Adipose tissue (tissue), 3 donors: ENCODE data around the gene B3GALT4. TPM values are rescaled to one million over a fixed set of nuclear protein-coding genes. Genes with fewer than 3 reads are reported as not detected.

Experiments used
- H3K27ac ChIP-seq: one replicate; pipeline ENCODE4 v1.5.1; 2013; ENCODE audit warnings: low read depth, low read length
- WGBS, 3 donors: extraction: QIAGEN DNeasy Blood & Tissue Kit; methylation state at CpG; one replicate each; pipeline ENCODE4 v1.1.7; 2013; 5-methylcytosine and 5-hydroxymethylcytosine counted together
- polyA plus RNA-seq, 3 donors: library from polyadenylated mRNA; stranded (reverse); fragments of 200-250 nt; gene quantifications; one replicate each; pipeline ENCODE4 v1.2.3, GENCODE V29; 2013
- donor health status: healthy with polysubstance abuse.
- donor health status: Bipolar disorder and iron deficiency.
- donor health status: healthy.

B3GALT4 gene
- polyA plus RNA-seq, 3 donors: 4.0 to 9.3 (median 8.5) TPM

- no peak overlapping the region for H3K27ac ChIP-seq
- WGBS, 3 donors: 7 to 11% (median 10%) methylated on average over 21 of the region's 21 CpGs
Observed at GRCh38 chr6:33288141-33288920, 11.4 kb downstream of the B3GALT4 start.

GRCh38 chr6:33288921-33289783 is 12.2 kb downstream of the B3GALT4 start, which contains the start of the genes PFDN6 and WDR46:
TSS of gene PFDN6 (plus strand) at chr6:33289601. CDS start at chr6:33289857, 256 bp downstream.
TSS of gene WDR46 (minus strand) at chr6:33289239. CDS start at chr6:33289170, 69 bp downstream.
- 0 to 1% (median 0%) methylated on average over 43 of the region's 43 CpGs for WGBS, 3 donors
- H3K27ac ChIP-seq: no peak within 1 kb of the TSS

- no peak overlapping the region for H3K27ac ChIP-seq
- 2 to 5% (median 4%) methylated on average over 14 of the region's 14 CpGs for WGBS, 3 donors
Observed at GRCh38 chr6:33289784-33290315, 12.9 kb downstream of the B3GALT4 start.

GRCh38 chr6:33290459-33290858 is 13.5 kb downstream of the B3GALT4 start:
- WGBS, 3 donors: 65 to 71% (median 71%) methylated on average over 7 of the region's 7 CpGs
- no peak overlapping the region for H3K27ac ChIP-seq

GRCh38 chr6:33292996-33293682 is 16.2 kb downstream of the B3GALT4 start:
- WGBS, 3 donors: 83 to 87% (median 83%) methylated on average over 16 of the region's 16 CpGs
- no peak overlapping the region for H3K27ac ChIP-seq

GRCh38 chr6:33294086-33294823 is 17.3 kb downstream of the B3GALT4 start:
- H3K27ac ChIP-seq: no peak overlapping the region
- 54 to 71% (median 68%) methylated on average over 10 of the region's 10 CpGs for WGBS, 3 donors

- WGBS, 3 donors: 86 to 90% (median 86%) methylated on average over 12 to 15 of the region's 15 CpGs
- H3K27ac ChIP-seq: no peak overlapping the region
Observed at GRCh38 chr6:33295621-33296369, 18.9 kb downstream of the B3GALT4 start.

GRCh38 chr6:33296797-33297405 is 20.0 kb downstream of the B3GALT4 start:
- 65 to 72% (median 68%) methylated on average over 12 of the region's 12 CpGs for WGBS, 3 donors
- H3K27ac ChIP-seq: no peak overlapping the region

- no peak overlapping the region for H3K27ac ChIP-seq
- 6 to 15% (median 11%) methylated on average over 15 to 16 of the region's 16 CpGs for WGBS, 3 donors
Observed at GRCh38 chr6:33297406-33297955, 20.6 kb downstream of the B3GALT4 start.

- 0 to 1% (median 1%) methylated on average over 37 to 42 of the region's 42 CpGs for WGBS, 3 donors
Observed at GRCh38 chr6:33297956-33298772, 21.2 kb downstream of the B3GALT4 start.

GRCh38 chr6:33298773-33299236 is 21.9 kb downstream of the B3GALT4 start, which contains the start of gene RGL2:
TSS of gene RGL2 (minus strand) at chr6:33298942. CDS start at chr6:33298610, 332 bp downstream.
- 0% methylated on average over 29 to 34 of the region's 34 CpGs for WGBS, 3 donors
- peak within 1 kb of the TSS; percentile 92 for H3K27ac ChIP-seq

More at GRCh38 chr6:33297956-33298772, 21.2 kb downstream of the B3GALT4 start:
- peak overlapping the region; percentile 92 for H3K27ac ChIP-seq

- peak overlapping the region; percentile 92 for H3K27ac ChIP-seq
- 0% methylated on average over 54 of the region's 54 CpGs for WGBS, 3 donors
Observed at GRCh38 chr6:33299237-33299944, 22.5 kb downstream of the B3GALT4 start.

- 84 to 92% (median 92%) methylated on average over 3 of the region's 3 CpGs for WGBS, 3 donors
- no peak overlapping the region for H3K27ac ChIP-seq
Observed at GRCh38 chr6:33301877-33302276, 25.0 kb downstream of the B3GALT4 start.

- no peak overlapping the region for H3K27ac ChIP-seq
- WGBS, 3 donors: 87 to 90% (median 90%) methylated on average over 14 to 16 of the region's 16 CpGs
Observed at GRCh38 chr6:33304216-33304615, 27.3 kb downstream of the B3GALT4 start.

- H3K27ac ChIP-seq: no peak overlapping the region
- 63 to 89% (median 86%) methylated on average over 8 of the region's 8 CpGs for WGBS, 3 donors
Observed at GRCh38 chr6:33305052-33305451, 28.1 kb downstream of the B3GALT4 start.
